A549 treated with RU486 at 1 μM for 4 hours (cell line): ENCODE results near the gene SEC23B. TPM values are rescaled to one million over a fixed set of nuclear protein-coding genes. Genes with fewer than 3 reads are reported as not detected.

Experiments used
- total RNA-seq: library from RNA; stranded (reverse); fragments of 200-300 nt; extraction: Qiagen RNA extraction; gene quantifications from 5 replicates; pipeline ENCODE4 v1.2.3, GENCODE V29; 2022; ENCODE audit warnings: low read depth

The SEC23B gene
- 55.3 to 69.3 TPM (median 61.5 TPM) in 5 replicates for total RNA-seq

GRCh38 chr20:18507218-18508191, at the start of gene SEC23B:
TSS of gene SEC23B (plus strand) at chr20:18507940. CDS start at chr20:18510836, 2,896 bp downstream.

GRCh38 chr20:18466894-18467730, 40.6 kb upstream of the SEC23B start, which contains the start of the genes DZANK1 and POLR3F:
TSS of gene DZANK1 (minus strand) at chr20:18467030. CDS start at chr20:18465358, 1,672 bp downstream.
TSS of gene POLR3F (plus strand) at chr20:18467390. CDS start at chr20:18467507, 117 bp downstream.

GRCh38 chr20:18496740-18497592, 10.8 kb upstream of the SEC23B start, which contains the start of gene RBBP9:
TSS of gene RBBP9 (minus strand) at chr20:18497225. CDS start at chr20:18497167, 58 bp downstream.

GRCh38 chr20:18566892-18567738, 59.4 kb downstream of the SEC23B start, which contains the start of gene SMIM26:
TSS of gene SMIM26 (plus strand) at chr20:18567432. CDS start at chr20:18567479, 47 bp downstream.

GRCh38 chr20:18587665-18588573, 80.2 kb downstream of the SEC23B start, which contains the start of gene DTD1:
TSS of gene DTD1 (plus strand) at chr20:18588054. CDS start at chr20:18588073, 19 bp downstream.

Other genes starting within 250 kb of the SEC23B start
- 9.0 to 11.0 TPM (median 10.5 TPM) in 5 replicates for gene ZNF133, start 219.4 kb upstream of the SEC23B start, total RNA-seq
- 2.6 to 3.3 TPM (median 2.8 TPM) in 5 replicates for gene DZANK1, start 40.9 kb upstream of the SEC23B start, total RNA-seq
- 12.6 to 26.1 TPM (median 15.4 TPM) in 5 replicates for gene POLR3F, start 40.5 kb upstream of the SEC23B start, total RNA-seq
- 9.8 to 16.6 TPM (median 15.4 TPM) in 5 replicates for gene RBBP9, start 10.7 kb upstream of the SEC23B start, total RNA-seq
- gene SMIM26, start 59.5 kb downstream of the SEC23B start, total RNA-seq: 129 to 174 TPM (median 134 TPM) in 5 replicates
- gene DTD1, start 80.1 kb downstream of the SEC23B start, total RNA-seq: 78.7 to 85.8 TPM (median 81.9 TPM) in 5 replicates